HL-60 (cell line): Measurements from ENCODE around the gene LAMB3.

ENCODE experiments used
- GABPA ChIP-seq: IDR thresholded peaks from 2 replicates; pipeline ENCODE4 v1.6.1; 2012; ENCODE audit warnings: low read depth
- POLR2AphosphoS5 ChIP-seq: IDR thresholded peaks from 2 replicates; pipeline ENCODE4 v1.6.1; 2012; ENCODE audit warnings: low read depth
- REST ChIP-seq: IDR thresholded peaks from 2 replicates; pipeline ENCODE4 v1.6.1; 2012; ENCODE audit warnings: low read depth; ENCODE audit not compliant: insufficient replicate concordance
- SPI1 ChIP-seq: IDR thresholded peaks from 2 replicates; pipeline ENCODE4 v1.6.1; 2012; ENCODE audit warnings: low read depth, mild to moderate bottlenecking, borderline replicate concordance
- TF ChIP-seq, protein P1 (sequence below): IDR thresholded peaks from one replicate; pipeline ENCODE4 v1.5.1; 2011; ENCODE audit warnings: low read length, control low read depth, inconsistent platforms; ENCODE audit not compliant: insufficient read depth

DNA sequence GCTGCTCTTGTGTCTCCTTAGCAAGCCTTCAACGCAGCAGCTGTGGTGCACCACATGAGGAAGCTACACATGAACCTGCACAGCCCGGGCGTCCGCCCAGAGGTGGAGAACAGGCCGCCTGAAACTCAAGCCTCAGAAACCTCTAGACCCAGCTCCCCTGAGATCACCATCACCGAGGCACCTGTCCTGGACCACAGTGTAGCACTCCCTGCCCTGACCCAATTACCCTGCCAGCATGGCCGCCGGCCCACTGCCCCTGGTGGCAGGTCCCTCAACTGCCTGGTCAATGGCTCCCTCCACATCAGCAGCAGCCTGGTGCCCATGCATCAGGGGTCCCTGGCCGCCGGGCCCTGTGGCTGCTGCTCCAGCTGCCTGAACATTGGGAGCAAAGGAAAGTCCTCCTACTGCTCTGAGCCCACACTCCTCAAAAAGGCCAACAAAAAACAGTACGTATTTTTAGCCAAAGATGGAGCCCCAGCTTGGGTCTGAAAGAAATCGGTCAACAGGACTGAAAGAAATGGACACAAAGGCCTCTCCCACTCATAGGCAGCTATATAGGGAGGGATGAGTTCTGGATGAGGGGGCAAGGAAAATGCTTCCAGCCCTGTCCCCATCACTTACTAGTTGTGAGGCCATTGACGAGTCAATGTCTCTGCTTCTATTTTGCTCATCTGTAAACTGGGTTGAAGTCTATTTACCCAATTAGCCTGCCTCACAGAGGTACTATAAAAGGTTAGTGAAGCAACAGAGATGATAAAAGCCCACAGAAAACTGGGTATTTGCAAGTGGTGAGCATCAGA, 40.3 kb downstream of the LAMB3 start:
- TF ChIP-seq REST, result no peak
- TF ChIP-seq, protein P1, sequence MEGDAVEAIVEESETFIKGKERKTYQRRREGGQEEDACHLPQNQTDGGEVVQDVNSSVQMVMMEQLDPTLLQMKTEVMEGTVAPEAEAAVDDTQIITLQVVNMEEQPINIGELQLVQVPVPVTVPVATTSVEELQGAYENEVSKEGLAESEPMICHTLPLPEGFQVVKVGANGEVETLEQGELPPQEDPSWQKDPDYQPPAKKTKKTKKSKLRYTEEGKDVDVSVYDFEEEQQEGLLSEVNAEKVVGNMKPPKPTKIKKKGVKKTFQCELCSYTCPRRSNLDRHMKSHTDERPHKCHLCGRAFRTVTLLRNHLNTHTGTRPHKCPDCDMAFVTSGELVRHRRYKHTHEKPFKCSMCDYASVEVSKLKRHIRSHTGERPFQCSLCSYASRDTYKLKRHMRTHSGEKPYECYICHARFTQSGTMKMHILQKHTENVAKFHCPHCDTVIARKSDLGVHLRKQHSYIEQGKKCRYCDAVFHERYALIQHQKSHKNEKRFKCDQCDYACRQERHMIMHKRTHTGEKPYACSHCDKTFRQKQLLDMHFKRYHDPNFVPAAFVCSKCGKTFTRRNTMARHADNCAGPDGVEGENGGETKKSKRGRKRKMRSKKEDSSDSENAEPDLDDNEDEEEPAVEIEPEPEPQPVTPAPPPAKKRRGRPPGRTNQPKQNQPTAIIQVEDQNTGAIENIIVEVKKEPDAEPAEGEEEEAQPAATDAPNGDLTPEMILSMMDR, result no peak
- no peak for TF ChIP-seq POLR2AphosphoS5
- TF ChIP-seq SPI1, result no peak
- TF ChIP-seq GABPA, result no peak
